HG03045 (cell line): Measurements from ENCODE around the gene GALNT13.

ENCODE experiments used
- ATAC-seq: cut with Tn5 transposase; IDR thresholded peaks from one replicate; pipeline ENCODE4 v1.9.1; 2021; ENCODE audit warnings: mild to moderate bottlenecking, moderate library complexity; ENCODE audit not compliant: unreplicated experiment

GALNT13 gene

DNA sequence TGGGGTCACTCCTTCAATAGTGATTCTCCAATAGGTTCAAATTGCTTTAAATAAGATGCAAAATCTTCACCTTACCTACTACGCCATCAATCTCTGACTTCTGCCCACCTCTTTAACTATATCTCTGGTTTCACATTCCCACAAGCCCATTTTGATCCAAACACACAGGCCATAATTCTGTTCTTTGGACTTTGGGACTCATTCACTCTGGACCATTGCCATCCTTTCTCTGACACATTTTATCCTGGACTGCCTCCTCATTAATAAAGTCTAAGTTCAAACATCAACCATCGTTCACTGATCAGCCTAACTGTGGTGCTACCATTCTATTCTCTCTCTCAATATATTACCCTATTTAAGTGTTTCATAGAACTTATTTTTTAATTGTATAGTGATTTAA lies 332.2 kb downstream of the GALNT13 start:
- no peak for ATAC-seq

DNA sequence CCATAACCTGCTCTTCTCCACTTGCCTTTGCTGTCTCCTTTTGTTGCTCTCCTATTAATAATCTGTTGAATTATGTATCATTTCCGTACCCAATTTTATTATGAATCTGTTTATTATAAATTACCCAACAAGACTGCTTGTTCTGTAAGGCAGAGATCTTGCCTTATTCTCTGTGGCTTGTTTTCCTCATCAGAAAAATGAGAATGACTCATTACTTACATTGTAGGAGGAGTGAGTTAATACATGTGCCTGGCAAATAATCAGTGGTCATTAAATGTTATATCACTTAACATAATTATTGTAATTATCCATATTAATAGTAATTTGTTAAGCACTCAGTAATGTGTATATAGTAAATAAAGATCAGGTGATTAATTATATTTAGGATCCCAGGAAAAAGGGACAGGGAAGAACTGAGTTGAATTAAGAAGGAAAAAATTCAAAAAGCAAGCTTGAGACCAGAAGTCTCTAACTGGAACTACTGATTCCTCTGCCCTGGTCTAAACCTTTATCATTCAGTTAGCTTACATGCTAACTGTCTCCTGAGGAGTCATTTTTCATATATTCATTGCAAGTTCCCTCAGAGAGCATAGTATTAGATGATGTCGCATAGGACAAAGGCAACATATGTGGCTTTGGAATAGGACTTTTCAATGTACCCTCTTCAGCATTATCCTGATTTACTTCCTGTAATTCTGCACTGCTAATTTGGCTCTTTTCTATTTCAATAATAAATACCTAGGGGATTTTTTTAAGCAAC lies 335.7 kb downstream of the GALNT13 start:
- ATAC-seq: no peak

DNA sequence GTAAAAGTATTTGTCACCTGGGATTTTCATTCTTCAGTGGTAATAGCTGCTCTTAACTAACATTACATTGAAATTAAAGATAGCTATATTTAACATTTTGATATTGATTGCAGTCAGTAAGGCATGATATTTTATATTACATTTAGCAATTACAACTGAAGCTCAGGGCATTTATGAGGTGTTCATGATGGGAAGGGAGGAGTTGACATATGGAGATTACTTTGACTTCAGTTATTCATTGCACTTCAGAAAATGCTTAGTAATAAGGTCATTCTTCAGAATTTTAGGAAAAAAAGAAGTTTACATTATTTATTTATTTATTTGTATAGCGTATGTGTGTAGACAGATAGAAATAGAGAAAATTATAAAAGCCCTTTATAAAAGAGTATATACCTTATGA lies 352.0 kb downstream of the GALNT13 start:
- no peak for ATAC-seq

DNA sequence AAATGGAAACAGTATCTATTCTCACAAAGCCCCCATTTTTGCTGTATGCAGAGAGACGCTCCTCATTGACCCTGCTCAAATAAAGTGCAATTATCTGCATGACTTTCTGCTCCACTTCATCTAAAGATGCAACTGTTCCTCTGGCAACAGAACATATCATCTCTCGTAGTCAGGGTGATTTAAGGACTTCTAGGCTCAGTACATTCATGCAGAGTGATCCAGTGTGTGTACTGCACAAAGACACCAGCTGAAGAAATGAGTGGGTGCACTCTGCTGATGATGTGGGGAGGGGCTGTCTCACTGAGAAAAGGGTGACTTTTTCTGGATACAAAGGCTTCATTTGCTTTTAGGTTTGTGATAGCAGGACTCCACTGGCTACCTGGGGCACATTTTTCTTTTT lies 355.2 kb downstream of the GALNT13 start:
- no peak for ATAC-seq

DNA sequence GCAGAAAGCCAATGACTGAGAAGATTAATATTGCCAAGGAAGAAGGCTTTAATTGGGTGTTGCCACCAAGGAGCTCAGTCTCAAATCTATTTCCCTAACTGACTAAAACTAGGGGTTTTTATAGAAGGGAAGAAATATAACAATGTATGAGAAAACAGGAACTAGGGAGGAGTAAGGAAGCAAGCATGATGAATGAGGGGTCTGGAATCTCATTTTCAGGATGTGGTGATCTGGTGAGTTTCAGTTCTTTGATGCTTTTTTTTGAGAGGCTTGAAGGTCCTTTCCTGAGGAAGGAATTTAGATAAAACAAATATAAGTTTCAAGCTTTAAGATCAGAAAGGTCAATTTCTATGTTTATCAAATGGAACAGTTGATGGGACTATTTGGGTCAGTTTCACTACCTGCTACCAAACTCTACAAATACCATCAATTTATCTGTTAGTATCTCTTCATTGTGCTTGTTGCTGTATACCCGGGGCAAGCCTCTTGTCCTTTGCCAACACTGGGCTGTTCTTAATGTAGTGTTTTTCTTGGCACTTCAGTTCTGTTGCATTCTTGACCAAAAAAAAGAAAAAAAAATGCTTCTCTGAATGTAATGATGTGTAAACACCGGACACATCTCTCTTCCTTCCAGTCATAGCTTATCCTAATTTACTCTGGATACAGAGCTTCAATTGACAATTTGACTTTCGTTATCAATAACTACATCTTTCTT lies 357.0 kb downstream of the GALNT13 start:
- ATAC-seq: no peak

DNA sequence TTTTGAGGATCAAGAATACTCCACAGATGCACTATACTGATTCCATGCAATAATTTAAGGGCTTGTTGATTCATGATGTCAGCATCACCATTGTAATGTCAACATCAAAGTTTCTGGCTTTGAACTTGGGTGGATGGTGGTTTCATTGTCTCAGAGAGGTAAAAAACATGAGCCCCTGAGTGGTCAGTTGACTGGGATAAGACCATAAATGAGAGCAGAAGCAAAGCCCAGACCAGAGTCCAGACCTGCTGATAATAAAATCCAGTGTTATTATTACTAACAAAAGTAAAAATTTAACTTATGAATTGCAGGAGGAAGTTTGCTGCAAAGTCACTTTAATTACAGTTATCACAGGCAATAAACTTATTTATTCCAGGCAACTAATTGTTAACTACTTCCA lies 358.2 kb downstream of the GALNT13 start:
- no peak for ATAC-seq

DNA sequence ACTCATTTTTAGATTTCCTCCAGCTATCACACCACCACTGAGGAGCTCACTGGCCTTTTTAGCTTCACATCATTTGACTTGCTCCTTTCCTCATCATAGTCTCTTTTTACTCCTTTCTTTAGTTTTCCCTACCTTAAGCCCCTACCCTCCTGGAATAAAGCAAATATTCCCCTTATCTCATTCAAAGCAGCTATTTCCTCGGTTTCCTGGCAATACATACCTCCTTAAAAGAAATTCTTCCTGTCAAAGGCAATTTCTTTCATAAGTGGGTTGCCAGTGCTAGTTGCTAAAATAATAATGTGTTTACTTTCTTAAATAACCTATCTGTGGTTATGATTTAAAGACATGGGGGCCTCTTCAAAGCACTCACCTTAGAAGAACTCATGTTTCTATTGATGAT lies 359.3 kb downstream of the GALNT13 start:
- no peak for ATAC-seq

DNA sequence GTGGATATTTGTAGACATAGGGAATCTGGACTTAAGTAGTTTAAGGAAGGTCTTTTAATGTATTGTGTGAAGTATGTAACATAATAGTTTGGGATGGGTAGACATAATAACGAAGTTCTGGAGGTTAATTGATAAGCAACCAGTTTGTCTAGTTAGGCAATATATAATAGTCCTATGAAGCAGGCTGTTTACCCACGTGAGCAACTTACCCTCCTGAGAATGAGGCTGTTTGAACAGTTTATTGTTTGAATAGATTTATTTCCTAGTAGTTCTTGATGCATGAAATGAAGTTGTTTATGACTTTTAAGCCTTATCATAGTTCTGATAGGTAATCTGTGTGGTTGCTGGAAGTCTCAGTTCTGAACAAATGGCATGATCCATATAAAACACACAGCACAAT lies 361.5 kb downstream of the GALNT13 start:
- ATAC-seq: no peak

DNA sequence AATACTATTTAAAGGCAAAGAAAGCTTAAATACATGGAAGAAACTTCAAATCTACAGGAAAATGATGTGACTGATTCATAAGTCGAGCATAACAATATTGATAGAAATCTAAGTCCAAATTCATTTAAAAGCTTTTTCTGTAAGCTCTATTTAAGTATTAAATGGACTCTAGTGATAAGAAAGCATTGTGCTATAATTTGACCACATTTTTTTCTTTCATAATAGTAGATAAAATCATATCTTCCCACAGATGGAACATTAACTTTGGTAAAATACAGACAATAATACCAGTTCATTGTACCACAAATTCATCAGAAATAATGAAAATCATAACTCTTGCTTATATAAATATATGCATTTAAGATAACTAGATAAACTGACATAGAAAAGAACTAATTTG lies 366.5 kb downstream of the GALNT13 start:
- ATAC-seq: no peak

DNA sequence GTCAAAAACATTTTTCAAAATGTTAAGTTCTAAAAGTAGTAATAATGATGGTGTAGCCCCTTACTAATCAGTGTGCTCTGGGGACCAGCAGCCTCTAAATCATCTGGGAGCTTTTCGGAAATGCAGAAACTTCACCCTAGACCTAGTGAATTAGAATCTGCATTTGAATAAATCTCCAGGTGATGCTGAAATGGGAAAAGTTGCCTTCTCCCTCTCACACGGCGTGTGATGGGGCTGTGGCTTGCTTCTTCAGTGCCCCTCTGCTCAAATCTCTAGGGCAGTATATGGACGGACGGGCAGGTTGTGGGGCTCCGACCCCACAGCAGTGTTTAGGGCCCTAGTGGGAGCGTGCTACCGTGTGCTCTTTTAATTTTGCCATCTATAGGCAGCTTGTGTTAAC lies 368.6 kb downstream of the GALNT13 start:
- no peak for ATAC-seq

DNA sequence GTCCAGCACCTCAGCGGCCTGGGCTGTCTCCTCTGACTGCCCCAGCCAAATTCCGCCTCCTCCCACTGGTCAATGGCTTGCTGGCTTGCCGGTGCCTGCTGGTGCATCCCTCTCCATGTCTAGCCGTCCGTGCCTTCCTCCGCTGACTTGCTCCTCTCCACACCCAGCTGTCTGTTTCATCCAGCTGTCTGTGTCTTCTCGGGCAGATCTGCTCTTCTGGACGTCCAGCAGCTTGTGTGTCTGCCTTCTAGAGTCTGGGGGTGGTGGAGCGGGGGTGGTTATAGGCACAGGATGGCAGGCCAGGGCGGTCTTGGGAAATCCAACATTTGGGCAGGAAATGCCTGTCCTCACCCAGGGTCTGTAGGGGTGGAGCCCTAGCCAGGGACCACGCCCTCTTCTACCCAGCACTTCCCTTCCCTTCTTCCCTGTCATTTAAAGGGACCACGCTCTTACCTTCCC lies 369.2 kb downstream of the GALNT13 start:
- ATAC-seq: no peak

DNA sequence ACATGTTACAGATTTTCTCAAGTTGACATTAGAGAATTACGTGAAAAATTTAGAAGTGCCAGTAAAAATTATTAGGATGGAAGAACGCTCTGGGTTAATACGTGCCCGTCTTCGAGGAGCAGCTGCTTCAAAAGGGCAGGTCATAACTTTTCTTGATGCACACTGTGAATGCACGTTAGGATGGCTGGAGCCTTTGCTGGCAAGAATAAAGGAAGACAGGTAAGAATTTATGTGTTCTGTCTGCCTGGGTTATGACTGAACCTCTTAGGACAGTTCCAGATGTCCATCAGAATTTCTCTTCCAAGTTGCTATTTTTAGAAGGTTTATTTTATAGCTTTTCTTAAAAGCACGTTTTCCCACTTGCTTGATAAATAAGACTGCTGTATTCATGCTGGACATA lies 371.0 kb downstream of the GALNT13 start:
- no peak for ATAC-seq

DNA sequence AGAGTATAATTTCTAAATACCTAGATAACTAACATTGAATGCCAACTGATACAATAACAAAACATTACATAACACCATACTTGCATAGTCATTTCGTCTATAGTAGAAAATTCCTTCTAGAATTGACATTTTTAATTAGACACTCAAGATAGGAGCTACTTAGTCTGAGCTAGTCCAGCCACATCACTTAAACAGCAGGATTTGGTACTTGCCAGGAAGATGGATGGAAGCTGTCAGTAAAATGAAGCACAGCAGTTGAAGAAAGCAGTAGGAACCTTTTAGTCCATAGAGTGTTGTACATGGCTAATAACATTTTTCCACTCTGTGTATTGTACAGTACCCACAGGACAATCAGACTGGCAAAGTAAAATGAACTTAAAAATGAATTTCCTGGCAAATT lies 372.0 kb downstream of the GALNT13 start:
- no peak for ATAC-seq

DNA sequence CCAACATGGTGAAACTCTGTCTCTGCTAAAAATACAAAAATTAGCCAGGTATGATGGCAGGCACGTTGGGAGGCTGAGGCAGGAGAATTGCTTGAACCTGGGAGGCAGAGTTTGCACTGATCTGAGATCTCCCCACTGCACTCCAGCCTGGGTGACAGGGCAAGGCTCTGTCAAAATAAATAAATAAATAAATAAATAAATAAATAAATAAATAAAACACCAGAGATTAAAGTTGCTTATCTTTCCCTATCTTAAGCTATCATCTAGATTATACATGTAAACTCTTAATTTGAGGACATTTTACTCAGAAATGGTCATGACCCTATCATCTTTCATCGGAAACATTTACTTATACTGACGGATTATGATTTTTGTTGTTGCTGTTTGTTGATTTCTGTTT lies 373.2 kb downstream of the GALNT13 start:
- no peak for ATAC-seq

DNA sequence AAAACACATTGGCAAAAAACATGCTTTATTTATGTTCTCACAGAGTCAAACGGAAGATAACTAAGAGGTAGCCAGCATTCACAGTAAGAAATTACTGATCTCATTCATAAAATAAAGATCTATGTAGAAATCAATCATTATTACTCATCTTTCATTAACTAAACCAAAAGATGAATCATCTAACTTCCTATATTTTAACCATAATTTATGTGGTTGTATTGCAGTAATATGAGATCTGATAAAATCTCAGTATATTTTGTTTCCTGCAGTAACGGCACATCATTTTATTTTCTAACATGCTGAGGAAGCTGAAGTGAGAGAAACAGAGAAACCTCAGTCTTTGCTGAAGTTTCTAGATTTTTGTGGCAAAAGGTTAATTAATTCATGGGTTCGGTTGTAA lies 375.8 kb downstream of the GALNT13 start:
- no peak for ATAC-seq

DNA sequence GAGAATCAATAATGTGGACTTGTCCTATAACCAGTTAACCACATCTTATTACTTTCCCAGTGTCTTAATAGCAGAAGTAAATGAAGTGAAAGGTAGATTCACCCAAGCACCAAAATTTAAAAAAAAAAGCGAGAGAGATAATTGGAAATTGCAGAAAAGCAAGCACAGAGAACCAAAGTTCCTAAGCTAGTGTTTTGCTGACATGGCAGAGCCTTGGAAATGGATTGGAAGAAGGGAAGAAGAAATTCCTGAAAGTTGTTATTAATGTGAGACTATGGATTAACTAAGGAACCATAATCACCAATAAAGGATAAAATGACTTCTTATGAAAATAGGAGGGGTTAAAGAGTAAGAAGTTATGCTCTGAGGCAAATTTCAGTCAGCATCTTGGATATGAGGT lies 384.4 kb downstream of the GALNT13 start:
- ATAC-seq: no peak

DNA sequence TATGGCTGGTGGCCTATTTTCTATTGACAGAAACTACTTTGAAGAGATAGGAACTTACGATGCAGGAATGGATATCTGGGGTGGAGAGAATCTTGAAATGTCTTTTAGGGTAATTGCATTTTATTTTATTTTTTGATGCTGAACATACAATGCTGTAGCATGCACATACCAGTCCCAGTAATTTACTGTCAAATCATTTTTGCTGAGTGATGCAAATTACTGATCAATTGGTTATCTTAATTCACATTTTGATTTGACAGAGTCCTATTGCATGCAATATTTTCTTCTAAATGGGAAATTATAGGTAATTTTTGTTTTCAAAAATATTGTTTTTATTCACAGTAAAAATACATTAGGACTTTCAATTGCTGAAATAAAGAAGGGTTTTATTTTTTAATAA lies 387.3 kb downstream of the GALNT13 start:
- ATAC-seq: no peak

DNA sequence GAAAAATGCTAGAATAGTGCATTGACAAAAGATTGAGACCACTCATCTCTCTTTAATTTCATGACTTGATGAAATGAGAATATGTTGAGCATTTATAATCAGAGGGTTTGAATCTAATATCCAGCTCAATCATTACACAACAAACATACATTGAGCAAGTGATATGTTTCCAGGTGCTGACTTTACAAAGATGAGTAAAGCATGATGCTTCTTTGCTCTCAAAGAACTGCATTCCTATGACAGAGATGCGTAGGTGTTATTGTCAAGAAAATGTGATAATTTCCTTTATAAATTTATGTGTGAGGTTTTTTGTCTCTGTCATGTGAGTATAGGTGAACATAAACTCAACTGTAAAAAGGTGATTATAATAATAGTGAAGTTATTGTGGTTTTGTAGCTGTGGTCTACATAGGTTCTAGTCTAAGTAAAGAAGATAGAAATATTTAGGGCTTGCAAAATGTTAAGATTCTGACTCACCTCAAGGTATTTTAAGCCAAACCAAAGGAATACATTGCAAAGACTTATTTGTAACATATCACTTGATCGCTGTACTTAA lies 389.8 kb downstream of the GALNT13 start:
- no peak for ATAC-seq

DNA sequence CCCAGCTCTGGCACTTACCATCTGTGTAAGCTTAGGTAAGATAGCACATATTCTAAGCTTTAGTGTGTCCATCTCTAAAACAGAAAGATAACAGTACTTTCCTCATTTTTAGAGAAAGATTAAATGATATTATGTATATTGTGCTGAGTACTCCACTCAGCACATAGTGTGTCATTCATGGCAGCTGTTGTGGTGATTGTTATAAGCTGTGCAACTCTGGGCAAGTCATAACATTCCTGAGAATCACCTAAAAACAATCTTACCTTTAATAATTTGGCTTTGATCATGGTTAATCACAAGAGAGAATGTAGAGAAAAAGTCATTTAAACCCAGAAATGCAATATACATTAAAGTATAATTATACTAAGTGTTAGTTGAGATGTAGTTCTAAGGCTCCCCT lies 391.5 kb downstream of the GALNT13 start:
- no peak for ATAC-seq

DNA sequence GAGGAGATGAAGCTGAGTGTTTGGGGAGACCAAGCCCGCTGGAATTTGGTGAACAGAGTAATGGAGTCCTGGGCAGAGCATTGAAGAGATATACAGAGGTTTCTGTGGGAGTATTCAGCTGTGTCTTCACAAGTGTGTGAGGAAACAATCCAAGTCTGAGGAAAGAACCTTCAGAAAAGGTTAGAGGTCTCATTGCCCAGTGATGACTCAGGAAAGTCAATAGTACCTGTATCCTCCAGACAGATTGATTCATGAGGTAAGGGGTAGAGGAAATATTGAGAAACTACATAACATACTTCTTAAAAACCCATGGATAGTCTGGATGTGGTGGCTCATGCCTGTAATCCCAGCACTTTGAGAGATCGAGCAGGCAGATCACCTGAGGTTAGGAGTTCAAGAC lies 392.3 kb downstream of the GALNT13 start:
- ATAC-seq: no peak

DNA sequence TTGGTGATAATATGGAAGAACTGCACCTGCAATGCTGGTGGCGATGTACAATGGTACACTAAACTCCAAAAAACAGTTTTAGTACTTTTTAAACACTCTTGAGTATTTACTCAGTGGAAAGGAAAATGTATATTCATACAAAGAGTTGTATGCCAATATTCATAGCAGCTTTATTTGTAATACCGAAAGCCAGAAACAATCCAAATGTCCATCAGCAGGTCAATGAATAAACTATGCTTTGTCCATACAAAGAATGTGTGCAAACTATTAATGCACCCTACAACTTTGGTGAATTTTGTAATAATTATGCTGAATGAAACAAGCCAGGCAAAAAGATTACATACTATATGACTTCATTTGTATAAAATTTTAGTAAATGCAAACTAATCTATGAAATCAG lies 396.3 kb downstream of the GALNT13 start:
- ATAC-seq: no peak

DNA sequence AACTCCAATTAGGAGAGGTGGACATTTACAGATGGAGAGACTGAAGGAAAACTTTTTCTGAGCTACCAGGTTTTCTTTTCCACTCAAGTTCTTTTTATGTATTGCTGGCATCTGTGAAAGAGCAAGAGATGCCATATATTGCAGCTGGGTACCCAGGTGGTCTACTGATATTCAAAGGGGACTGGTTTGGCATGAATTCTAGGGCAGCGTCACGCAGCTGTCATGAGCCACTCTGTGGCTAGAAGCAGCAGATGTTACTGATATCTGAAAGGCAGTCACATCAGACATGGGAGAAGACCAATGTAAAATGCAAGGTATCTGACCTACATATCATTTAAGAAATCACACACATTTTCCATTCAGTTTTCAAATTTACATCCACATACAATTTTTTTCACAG lies 408.8 kb downstream of the GALNT13 start:
- ATAC-seq: no peak
